H1 (cell line): ENCODE data around the gene RHBDD1. TPM values are rescaled to one million over a fixed set of nuclear protein-coding genes. Genes with fewer than 3 reads are reported as not detected.

Experiments
- CTCF ChIA-PET: fragments of 300-600 bp; sonication (Branson Sonifier 250); formaldehyde crosslinking; loops from one replicate; lab custom pipeline; 2021; ENCODE audit not compliant: partially characterized antibody; lab: Charles Lee
- POLR2A ChIA-PET: fragments of 300-600 bp; sonication (Branson Sonifier 250); formaldehyde crosslinking; loops from one replicate; lab custom pipeline; 2021; ENCODE audit warnings: inconsistent platforms; ENCODE audit not compliant: partially characterized antibody; lab: Charles Lee
- DNase-seq, 2 experiments: peaks; one replicate each; pipeline versions ENCODE4 v3.0.0 to v3.0.0-alpha.2; 2010 to 2022; ENCODE audit warnings: low spot score in 2 of 2, low read depth in 1 of 2, mixed read lengths in 1 of 2
- FAIRE-seq: peaks from 2 replicates; lab custom pipeline; 2011; peaks lifted over from hg19 to GRCh38; lab: Jason Lieb, UNC
- H2AFZ ChIP-seq: 2 replicates; pipeline ENCODE4 v1.8.1; 2012; ENCODE audit warnings: low read length, inconsistent platforms
- H2AK5ac ChIP-seq: 2 replicates; pipeline ENCODE4 v1.6.1; 2013; ENCODE audit warnings: low read depth, low read length
- H2BK120ac ChIP-seq: replicated peaks from 2 replicates; pipeline ENCODE3; 2013; ENCODE audit warnings: low read depth, low read length, inconsistent platforms
- H2BK12ac ChIP-seq: 2 replicates; pipeline ENCODE4 v1.6.1; 2013; ENCODE audit warnings: low read depth, low read length
- H2BK15ac ChIP-seq: 2 replicates; pipeline ENCODE4 v1.6.1; 2013; ENCODE audit warnings: low read length
- H2BK20ac ChIP-seq: 2 replicates; pipeline ENCODE4 v1.6.1; 2013; ENCODE audit warnings: low read length
- H2BK5ac ChIP-seq: 2 replicates; pipeline ENCODE4 v1.6.1; 2013; ENCODE audit warnings: low read depth, low read length
- H3K14ac ChIP-seq: 2 replicates; pipeline ENCODE4 v1.6.1; 2013; ENCODE audit warnings: inconsistent platforms; ENCODE audit not compliant: insufficient read length
- H3K18ac ChIP-seq: 2 replicates; pipeline ENCODE4 v1.6.1; 2013; ENCODE audit warnings: low read length; ENCODE audit errors: extremely low read depth
- H3K23ac ChIP-seq: 2 replicates; pipeline ENCODE4 v1.6.1; 2013; ENCODE audit warnings: inconsistent platforms; ENCODE audit not compliant: insufficient read length
- H3K23me2 ChIP-seq: 2 replicates; pipeline ENCODE4 v1.6.1; 2013; ENCODE audit warnings: low read depth, low read length
- H3K27ac ChIP-seq: 2 replicates; pipeline ENCODE4 v1.6.1; 2011; ENCODE audit warnings: low read depth, low read length, inconsistent platforms
- H3K27me3 ChIP-seq, 4 experiments: replicated peaks in 1 of 4; 1 replicate in 1 of 4; 2 replicates in 3 of 4; pipeline versions ENCODE4 v1.6.1 to v1.8.1; 2011 to 2013; ENCODE audit warnings: low read length in 3 of 4, mild to moderate bottlenecking in 3 of 4, inconsistent platforms in 2 of 4, mixed read lengths in 2 of 4, moderate library complexity in 1 of 4; ENCODE audit not compliant: control insufficient read depth in 3 of 4, insufficient read depth in 3 of 4; ENCODE audit errors: extremely low read depth in 1 of 4
- H3K36me3 ChIP-seq, 4 experiments: 2 replicates each; pipeline versions ENCODE4 v1.6.1 to v1.8.1; 2011 to 2013; ENCODE audit warnings: mild to moderate bottlenecking in 4 of 4, low read length in 3 of 4, moderate library complexity in 2 of 4, control low read depth in 1 of 4, inconsistent platforms in 1 of 4; ENCODE audit not compliant: insufficient read depth in 4 of 4, control insufficient read depth in 2 of 4
- H3K4ac ChIP-seq: replicated peaks from 2 replicates; pipeline ENCODE3; 2013; ENCODE audit warnings: low read length, low read depth, mixed read lengths, inconsistent platforms; ENCODE audit not compliant: insufficient read length
- H3K4me1 ChIP-seq, 4 experiments: replicated peaks in 1 of 4; 1 replicate in 1 of 4; 2 replicates in 3 of 4; pipeline versions ENCODE4 v1.6.1 to v1.8.1; 2011 to 2013; ENCODE audit warnings: low read length in 3 of 4, inconsistent platforms in 2 of 4, mixed read lengths in 1 of 4; ENCODE audit not compliant: insufficient read depth in 4 of 4, control insufficient read depth in 3 of 4
- H3K4me2 ChIP-seq, 2 experiments: 2 replicates each; pipeline versions ENCODE4 v1.6.1 to v1.8.1; 2011 to 2013; ENCODE audit warnings: low read depth in 2 of 2, low read length in 2 of 2, control low read depth in 1 of 2, inconsistent platforms in 1 of 2, mild to moderate bottlenecking in 1 of 2; ENCODE audit not compliant: insufficient read depth in 1 of 2
- H3K4me3 ChIP-seq, 4 experiments: fragments of 200-600, 300-600 bp in 1 of 4; sonication (generic), shearing (Covaris generic), sonication (Bioruptor Twin) in 1 of 4; 2 replicates each; pipeline versions ENCODE4 v1.5.1 to v1.8.1; 2011 to 2016; ENCODE audit warnings: low read length in 4 of 4, low read depth in 3 of 4, control low read depth in 2 of 4, inconsistent platforms in 2 of 4, mild to moderate bottlenecking in 2 of 4, mixed read lengths in 1 of 4, moderate library complexity in 1 of 4; ENCODE audit not compliant: insufficient read depth in 2 of 4; ENCODE audit errors: extremely low read depth in 1 of 4
- H3K56ac ChIP-seq: replicated peaks from 2 replicates; pipeline ENCODE3; 2013; ENCODE audit warnings: low read depth, mild to moderate bottlenecking, mixed read lengths, low read length, inconsistent platforms; ENCODE audit not compliant: insufficient read length
- H3K79me1 ChIP-seq: 2 replicates; pipeline ENCODE4 v1.6.1; 2013; ENCODE audit warnings: low read depth, low read length, control low read depth
- H3K79me2 ChIP-seq, 2 experiments: 2 replicates each; pipeline versions ENCODE4 v1.6.1 to v1.8.1; 2012 to 2013; ENCODE audit warnings: low read length in 2 of 2, mild to moderate bottlenecking in 2 of 2, inconsistent platforms in 1 of 2; ENCODE audit not compliant: insufficient read depth in 2 of 2, control insufficient read depth in 1 of 2
- H3K9ac ChIP-seq, 4 experiments: replicated peaks in 1 of 4; 1 replicate in 1 of 4; 2 replicates in 3 of 4; pipeline versions ENCODE4 v1.6.1 to v1.8.1; 2011 to 2013; ENCODE audit warnings: low read depth in 3 of 4, low read length in 3 of 4, control low read depth in 2 of 4, mild to moderate bottlenecking in 2 of 4, moderate library complexity in 2 of 4, inconsistent platforms in 1 of 4; ENCODE audit errors: extremely low read depth in 1 of 4
- H3K9me3 ChIP-seq, 2 experiments: 2 replicates each; pipeline versions ENCODE4 v1.6.1 to v1.8.1; 2012 to 2013; ENCODE audit warnings: mild to moderate bottlenecking in 2 of 2, moderate library complexity in 2 of 2, control low read depth in 1 of 2, inconsistent platforms in 1 of 2, low read depth in 1 of 2, low read length in 1 of 2, mixed read lengths in 1 of 2; ENCODE audit not compliant: insufficient read depth in 2 of 2
- H4K20me1 ChIP-seq, 2 experiments: replicated peaks in 1 of 2; 2 replicates each; pipeline versions ENCODE3 to v1.8.1; 2011 to 2013; ENCODE audit warnings: inconsistent platforms in 2 of 2, low read length in 2 of 2, mild to moderate bottlenecking in 1 of 2; ENCODE audit not compliant: insufficient read depth in 2 of 2, control insufficient read depth in 1 of 2
- H4K5ac ChIP-seq: 2 replicates; pipeline ENCODE4 v1.6.1; 2013; ENCODE audit warnings: low read length, low read depth, mixed read lengths, inconsistent platforms; ENCODE audit not compliant: insufficient read length
- H4K8ac ChIP-seq: 2 replicates; pipeline ENCODE4 v1.8.0; 2013; ENCODE audit warnings: mild to moderate bottlenecking, moderate library complexity, low read length, inconsistent platforms; ENCODE audit not compliant: insufficient read depth; ENCODE audit errors: extremely low read depth
- H4K91ac ChIP-seq: replicated peaks from 2 replicates; pipeline ENCODE3; 2013; ENCODE audit warnings: low read length, mixed read lengths, inconsistent platforms; ENCODE audit not compliant: insufficient read length
- ASH2L ChIP-seq: fragments of 200-600, 300-600 bp; sonication (generic); IDR thresholded peaks from one replicate; pipeline ENCODE4 v1.7.1; 2017; ENCODE audit warnings: low read length
- BACH1 ChIP-seq: IDR thresholded peaks from 2 replicates; pipeline ENCODE4 v1.6.1; 2012; ENCODE audit warnings: low read length, improper control_type of control experiment
- FOSL1 ChIP-seq: IDR thresholded peaks from 2 replicates; pipeline ENCODE4 v1.6.1; 2011; ENCODE audit warnings: mild to moderate bottlenecking, low read depth, low read length, moderate library complexity; ENCODE audit not compliant: insufficient read depth
- SAP30 ChIP-seq: fragments of 300-600 bp; sonication (generic); IDR thresholded peaks from 2 replicates; pipeline ENCODE4 v1.7.1; 2012; ENCODE audit warnings: low read length, moderate library complexity, mild to moderate bottlenecking, inconsistent platforms; ENCODE audit not compliant: insufficient read depth, insufficient replicate concordance
- SP4 ChIP-seq: IDR thresholded peaks from 2 replicates; pipeline ENCODE4 v1.6.1; 2012; ENCODE audit warnings: low read length, inconsistent platforms
- WGBS, 2 experiments: shearing (Covaris generic) in 1 of 2; methylation state at CpG; one replicate each; pipeline versions ENCODE4 v1.1.6 to v1.1.7; 2013 to 2015; ENCODE audit warnings: low lambda C conversion rate in 2 of 2, mixed read lengths in 2 of 2, inconsistent platforms in 1 of 2, low coverage in 1 of 2, missing lambda C conversion rate in 1 of 2; ENCODE audit not compliant: insufficient replicate concordance in 2 of 2, insufficient coverage in 1 of 2, insufficient read length in 1 of 2; ENCODE audit errors: extremely low coverage in 1 of 2, missing lambda C conversion rate in 1 of 2; 5-methylcytosine and 5-hydroxymethylcytosine counted together
- polyA plus RNA-seq, 7 experiments: library from polyadenylated mRNA; depleted of rRNA in 3 of 7; stranded (reverse) in 5 of 7; unstranded in 2 of 7; fragments of >200 nt in 5 of 7; fragments of 200-250 nt in 2 of 7; gene quantifications; 1 replicate in 5 of 7; 2 replicates in 1 of 7; 4 replicates in 1 of 7; pipeline versions ENCODE4 v1.2.1 to v1.2.3, GENCODE V29; 2011 to 2013; ENCODE audit warnings: missing spikeins in 2 of 7, mixed read lengths in 2 of 7
- total RNA-seq: library from RNA; stranded (reverse); fragmentation: NEBNext Ultra II Directional; extraction: Animal tissue kit (Norgen Biotek cat#: 25700); gene quantifications from 2 replicates; pipeline ENCODE4 v1.2.1, GENCODE V29; 2021

RHBDD1 gene
- total and polyA plus RNA-seq, 2 of the 8 experiments (the other 6 are each of a cell fraction or from before 2014, with no cell fraction given) = 10.5 to 23.1 TPM

DNA sequence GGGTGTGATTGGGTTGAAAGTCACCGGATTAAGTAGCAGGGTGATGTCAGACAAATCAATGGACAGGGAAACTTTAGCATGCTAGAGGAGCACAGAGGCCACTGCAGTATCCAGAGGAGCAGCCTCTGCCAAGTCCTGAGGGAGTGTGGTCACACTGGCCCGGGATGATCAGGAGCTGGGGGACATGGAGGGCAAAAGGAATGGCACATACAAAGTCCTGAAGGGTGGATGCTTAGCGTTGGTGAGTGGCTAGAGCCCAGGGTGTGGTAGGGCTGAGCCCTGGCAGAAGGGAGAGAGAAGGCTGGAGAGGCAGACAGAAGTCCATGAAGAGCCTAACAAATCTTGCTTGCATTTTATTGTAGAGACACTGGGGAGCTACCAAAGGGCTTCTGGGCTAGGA lies 58.9 kb downstream of the RHBDD1 start:
- no peak overlapping the region for H3K23ac ChIP-seq
- no peak overlapping the region for H4K8ac ChIP-seq
- H3K36me3 ChIP-seq = no peaks in the 10 kb centered on the region
- no peak overlapping the region for H3K9ac ChIP-seq
- H4K91ac ChIP-seq = no peak overlapping the region
- no peak overlapping the region for H3K18ac ChIP-seq
- H3K14ac ChIP-seq = no peak overlapping the region
- no peak overlapping the region for H2BK15ac ChIP-seq
- no peak overlapping the region for H3K4me3 ChIP-seq
- CTCF ChIA-PET = interaction anchor here (1.2 kb wide), 1 partner anchor 84 kb away, joined by 3 read pairs; no protein-coding TSS in a partner anchor
- no peaks in the 10 kb centered on the region for H3K9me3 ChIP-seq
- H3K79me2 ChIP-seq = no peaks in the 10 kb centered on the region
- no peaks in the 10 kb centered on the region for H3K27me3 ChIP-seq
- H3K23me2 ChIP-seq = no peaks in the 10 kb centered on the region
- no peak overlapping the region for H2AK5ac ChIP-seq
- no peak overlapping the region for H2AFZ ChIP-seq
- no peak overlapping the region for H2BK120ac ChIP-seq
- no peak overlapping the region for H2BK12ac ChIP-seq
- no peaks in the 10 kb centered on the region for H4K20me1 ChIP-seq
- H3K4me1 ChIP-seq = no peaks in the 10 kb centered on the region
- DNase-seq (no peak), FAIRE-seq (no peak)
- POLR2A ChIA-PET = no interaction called here
- no peak overlapping the region for H2BK20ac ChIP-seq
- H4K5ac ChIP-seq = no peak overlapping the region
- no peak overlapping the region for H3K56ac ChIP-seq
- H3K4me2 ChIP-seq = no peak overlapping the region
- WGBS, 2 experiments = 99% methylated on average over 3 of the region's 3 CpGs; no CpG with 5 or more reads in 1 of the 2 experiments
- TF ChIP-seq BACH1 = no peak
- TF ChIP-seq ASH2L = no peak
- no peak for TF ChIP-seq SAP30
- no peak for TF ChIP-seq FOSL1
- no peak for TF ChIP-seq SP4
- no peak overlapping the region for H3K4ac ChIP-seq
- no peak overlapping the region for H3K27ac ChIP-seq
- no peaks in the 10 kb centered on the region; the same call in 1 of the 2 replicates for H3K79me1 ChIP-seq
- H2BK5ac ChIP-seq = no peak overlapping the region
